Glutamatergic neuron (in vitro differentiated cells): ENCODE data around the gene NOS1AP. TPM values are rescaled to one million over a fixed set of nuclear protein-coding genes. Genes with fewer than 3 reads are reported as not detected.
"Not testable (repeated sequence)": the region's sequence is repeated elsewhere in the genome, so short reads cannot be mapped to it uniquely, and the experiment has no call there.

ENCODE experiments used
- DNase-seq: peaks from one replicate; pipeline ENCODE4 v3.0.0; 2022
- H3K27ac Mint-ChIP-seq: one replicate; pipeline ENCODE4 v1.8.0; 2020; ENCODE audit warnings: mild to moderate bottlenecking, mixed read lengths, inconsistent platforms; ENCODE audit not compliant: unreplicated experiment
- H3K27me3 Mint-ChIP-seq: one replicate; pipeline ENCODE4 v1.8.0; 2020; ENCODE audit warnings: mild to moderate bottlenecking, moderate library complexity, mixed read lengths, inconsistent platforms; ENCODE audit not compliant: unreplicated experiment
- H3K36me3 Mint-ChIP-seq: one replicate; pipeline ENCODE4 v1.8.0; 2020; ENCODE audit warnings: mild to moderate bottlenecking, mixed read lengths, inconsistent platforms; ENCODE audit not compliant: unreplicated experiment
- H3K4me1 Mint-ChIP-seq: one replicate; pipeline ENCODE4 v1.8.0; 2020; ENCODE audit warnings: mild to moderate bottlenecking, low read depth, mixed read lengths, inconsistent platforms; ENCODE audit not compliant: unreplicated experiment
- H3K4me3 Mint-ChIP-seq: one replicate; pipeline ENCODE4 v1.8.0; 2020; ENCODE audit warnings: mild to moderate bottlenecking, mixed read lengths, inconsistent platforms; ENCODE audit not compliant: unreplicated experiment
- H3K9me3 Mint-ChIP-seq: one replicate; pipeline ENCODE4 v1.8.0; 2020; ENCODE audit warnings: mild to moderate bottlenecking, moderate library complexity, mixed read lengths, inconsistent platforms; ENCODE audit not compliant: unreplicated experiment
- CTCF ChIP-seq: fragments of 200-600 bp; sonication (generic); IDR thresholded peaks from one replicate; pipeline ENCODE4 v1.5.0; 2021; ENCODE audit not compliant: partially characterized antibody, unreplicated experiment
- total RNA-seq: library from RNA; stranded (reverse); fragmentation: NEBNext Ultra II Directional; extraction: Animal tissue kit (Norgen Biotek cat#: 25700); gene quantifications from one replicate; pipeline ENCODE4 v1.2.1, GENCODE V29; 2021; ENCODE audit not compliant: unreplicated experiment

NOS1AP gene
- total RNA-seq, 1 donor from 2014 or later = 12.7 TPM

- Mint-ChIP-seq H3K4me1 (no peaks in the 10 kb centered on the region), H3K9me3 (no peaks in the 10 kb centered on the region), H3K36me3 (no peaks in the 10 kb centered on the region), H3K27me3 (no peaks in the 10 kb centered on the region), H3K27ac (no peak overlapping the region), H3K4me3 (no peak overlapping the region)
- TF ChIP-seq CTCF = no peak
- DNase-seq = no peak
Observed at GRCh38 chr1:162407539-162407938, 338.0 kb downstream of the NOS1AP start.

- H3K9me3 Mint-ChIP-seq = no peaks in the 10 kb centered on the region
- no peaks in the 10 kb centered on the region for H3K4me1 Mint-ChIP-seq
- no peaks in the 10 kb centered on the region for H3K27me3 Mint-ChIP-seq
- H3K4me3 Mint-ChIP-seq = no peak within 1 kb of the TSS
- no peak within 1 kb of the TSS for H3K27ac Mint-ChIP-seq
- no peak for DNase-seq
- no peak for TF ChIP-seq CTCF
- H3K36me3 Mint-ChIP-seq = no peaks in the 10 kb centered on the region
Observed at GRCh38 chr1:162412002-162412401, 342.5 kb downstream of the NOS1AP start, which contains the start of gene SH2D1B. Gene SH2D1B, minus strand, starts transcription at chr1:162412136. Its CDS starts 120 bp downstream, at chr1:162412016.

GRCh38 chr1:162416215-162416614 lies 346.7 kb downstream of the NOS1AP start:
- DNase-seq = no peak
- Mint-ChIP-seq H3K4me3 (no peak overlapping the region), H3K9me3 (no peaks in the 10 kb centered on the region), H3K27me3 (no peaks in the 10 kb centered on the region), H3K36me3 (no peaks in the 10 kb centered on the region), H3K27ac (no peak overlapping the region), H3K4me1 (no peaks in the 10 kb centered on the region)
- no peak for TF ChIP-seq CTCF

- Mint-ChIP-seq H3K27ac (no peak overlapping the region), H3K27me3 (no peaks in the 10 kb centered on the region), H3K36me3 (no peaks in the 10 kb centered on the region), H3K4me3 (no peak overlapping the region), H3K9me3 (no peaks in the 10 kb centered on the region), H3K4me1 (no peaks in the 10 kb centered on the region)
- no peak for TF ChIP-seq CTCF
- no peak for DNase-seq
Observed at GRCh38 chr1:162416909-162417308, 347.4 kb downstream of the NOS1AP start.

DNA sequence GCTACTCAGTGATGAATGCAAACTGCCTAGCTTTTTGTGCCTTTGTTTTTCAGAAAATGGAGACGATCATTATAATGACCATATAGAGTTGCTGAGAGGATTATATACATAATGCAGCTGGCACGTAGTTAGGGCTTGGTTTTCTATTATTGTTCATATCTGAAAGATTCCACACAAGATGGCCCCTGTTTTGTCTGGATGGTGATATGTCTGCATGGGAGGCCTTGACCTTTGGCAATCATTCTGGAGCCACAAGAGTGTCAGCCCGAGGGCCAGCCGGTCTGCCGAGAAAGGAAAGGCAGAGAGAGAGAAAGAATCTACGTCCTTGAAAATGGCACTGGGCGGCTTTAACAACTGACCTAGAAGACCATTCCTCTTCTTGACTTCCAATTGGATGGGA lies 348.2 kb downstream of the NOS1AP start:
- no peak overlapping the region for H3K27ac Mint-ChIP-seq
- H3K36me3 Mint-ChIP-seq = no peaks in the 10 kb centered on the region
- H3K27me3 Mint-ChIP-seq = no peaks in the 10 kb centered on the region
- no peaks in the 10 kb centered on the region for H3K9me3 Mint-ChIP-seq
- no peak for TF ChIP-seq CTCF
- H3K4me3 Mint-ChIP-seq = no peak overlapping the region
- no peak for DNase-seq
- no peaks in the 10 kb centered on the region for H3K4me1 Mint-ChIP-seq

DNA sequence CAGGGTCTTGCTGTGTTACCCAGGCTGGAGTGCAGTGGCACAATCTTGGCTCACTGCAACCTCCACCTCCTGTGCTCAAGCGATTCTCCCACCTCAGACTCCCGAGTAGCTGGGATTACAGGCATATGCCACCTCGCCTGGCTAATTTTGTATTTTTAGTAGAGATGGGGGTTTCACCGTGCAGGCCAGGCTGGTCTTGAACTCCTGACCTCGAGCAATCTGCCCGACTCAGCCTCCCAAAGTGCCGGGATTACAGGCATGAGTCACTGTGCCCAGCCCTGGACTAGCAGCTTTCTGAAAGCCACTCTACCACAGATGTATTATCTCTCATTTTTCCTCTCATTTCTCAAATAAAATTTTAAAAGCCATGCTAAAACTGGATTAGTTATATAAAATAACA lies 349.1 kb downstream of the NOS1AP start:
- H3K27me3 Mint-ChIP-seq, H3K4me1 Mint-ChIP-seq, H3K9me3 Mint-ChIP-seq, H3K27ac Mint-ChIP-seq, DNase-seq, H3K36me3 Mint-ChIP-seq, H3K4me3 Mint-ChIP-seq: not testable (repeated sequence)

GRCh38 chr1:162419450-162419931 lies 350.0 kb downstream of the NOS1AP start:
- not testable (repeated sequence) for H3K27ac Mint-ChIP-seq, DNase-seq, H3K9me3 Mint-ChIP-seq, H3K4me3 Mint-ChIP-seq, H3K36me3 Mint-ChIP-seq, H3K27me3 Mint-ChIP-seq, H3K4me1 Mint-ChIP-seq
